H1 (cell line): ENCODE results near the gene NOL4L. TPM values are rescaled to one million over a fixed set of nuclear protein-coding genes. Genes with fewer than 3 reads are reported as not detected.

Source experiments
- BRCA1 ChIP-seq: IDR thresholded peaks from 2 replicates; pipeline ENCODE4 v1.6.1; 2012; ENCODE audit warnings: low read depth, low read length, improper control_type of control experiment
- CBX8 ChIP-seq: fragments of 300-800, 300-1000 bp; sonication (generic); IDR thresholded peaks from 2 replicates; pipeline ENCODE4 v1.7.1; 2016; ENCODE audit warnings: low read depth, low read length, borderline replicate concordance
- EZH2 ChIP-seq: fragments of 200-600 bp; sonication (generic); IDR thresholded peaks from 2 replicates; pipeline ENCODE4 v1.7.1; 2012; ENCODE audit warnings: low read depth, mild to moderate bottlenecking, moderate library complexity, low read length, inconsistent platforms; ENCODE audit not compliant: severe bottlenecking
- JUND ChIP-seq: IDR thresholded peaks from 2 replicates; pipeline ENCODE4 v1.6.1; 2011; ENCODE audit warnings: mild to moderate bottlenecking, improper control_type of control experiment, low read length
- RAD21 ChIP-seq, 2 experiments: IDR thresholded peaks in 1 of 2; conservative IDR thresholded peaks in 1 of 2; 2 replicates each; pipeline ENCODE4 v1.6.1; 2011; ENCODE audit warnings: low read depth in 2 of 2, low read length in 2 of 2, improper control_type of control experiment in 1 of 2, inconsistent platforms in 1 of 2, mild to moderate bottlenecking in 1 of 2, moderate library complexity in 1 of 2
- SP4 ChIP-seq: IDR thresholded peaks from 2 replicates; pipeline ENCODE4 v1.6.1; 2012; ENCODE audit warnings: low read length, inconsistent platforms
- TBP ChIP-seq: IDR thresholded peaks from 2 replicates; pipeline ENCODE4 v1.6.1; 2011; ENCODE audit warnings: low read depth, low read length, improper control_type of control experiment
- TEAD4 ChIP-seq: IDR thresholded peaks from 2 replicates; pipeline ENCODE4 v1.6.1; 2012; ENCODE audit warnings: low read depth, low read length, inconsistent platforms, mixed read lengths
- polyA plus RNA-seq, 7 experiments: library from polyadenylated mRNA; depleted of rRNA in 3 of 7; stranded (reverse) in 5 of 7; unstranded in 2 of 7; fragments of >200 nt in 5 of 7; fragments of 200-250 nt in 2 of 7; gene quantifications; 1 replicate in 5 of 7; 2 replicates in 1 of 7; 4 replicates in 1 of 7; pipeline versions ENCODE4 v1.2.1 to v1.2.3, GENCODE V29; 2011 to 2013; ENCODE audit warnings: missing spikeins in 2 of 7, mixed read lengths in 2 of 7
- total RNA-seq: library from RNA; stranded (reverse); fragmentation: NEBNext Ultra II Directional; extraction: Animal tissue kit (Norgen Biotek cat#: 25700); gene quantifications from 2 replicates; pipeline ENCODE4 v1.2.1, GENCODE V29; 2021

Gene NOL4L
- total and polyA plus RNA-seq, 2 of the 8 experiments (the other 6 are each of a cell fraction or from before 2014, with no cell fraction given), result 15.3 to 23.7 TPM

- TF ChIP-seq TBP (no peak), SP4 (no peak), RAD21 (IDR thresholded peaks at IDR 0.05 in 1 of 2, conservative IDR thresholded peaks at IDR 0.05 in 1 of 2; ENCODE audit: low read depth in 2 of 2, low read length in 2 of 2) (peak; percentile 65 to 78), JUND (no peak), CBX8 (no peak), TEAD4 (peak; percentile 85), EZH2 (no peak), BRCA1 (no peak)
These were observed 128.2 kb downstream of the NOL4L start (continued) for GRCh38 chr20:32456869-32457478.
